Measurements from ENCODE around the gene SLC38A11.

The SLC38A11 gene

GRCh38 chr2:164917296-164917903, 37.9 kb downstream of the SLC38A11 start:
- no peak for DNase-seq (ENCODE audit: low read depth in 2 of 2)

GRCh38 chr2:164915566-164915965, 39.8 kb downstream of the SLC38A11 start:
- no peak for DNase-seq (ENCODE audit: low read depth in 2 of 2)

GRCh38 chr2:164913640-164914350, 41.5 kb downstream of the SLC38A11 start:
- DNase-seq (ENCODE audit: low read depth in 2 of 2) = no peak

- DNase-seq (ENCODE audit: low read depth in 2 of 2) = no peak
Measured at GRCh38 chr2:164913011-164913410, 42.3 kb downstream of the SLC38A11 start.

GRCh38 chr2:164911832-164912231, 43.5 kb downstream of the SLC38A11 start:
- DNase-seq (ENCODE audit: low read depth in 2 of 2) = no peak

- no peak for DNase-seq (ENCODE audit: low read depth in 2 of 2)
Measured at GRCh38 chr2:164910101-164910899, 45.0 kb downstream of the SLC38A11 start.

- DNase-seq (ENCODE audit: low read depth in 2 of 2) = no peak
Measured at GRCh38 chr2:164906947-164907346, 48.4 kb downstream of the SLC38A11 start.

GRCh38 chr2:164905307-164905706, 50.0 kb downstream of the SLC38A11 start:
- DNase-seq (ENCODE audit: low read depth in 2 of 2) = no peak

GRCh38 chr2:164903951-164904350, 51.4 kb downstream of the SLC38A11 start:
- DNase-seq (ENCODE audit: low read depth in 2 of 2) = no peak

- DNase-seq (ENCODE audit: low read depth in 2 of 2) = no peak
Measured at GRCh38 chr2:164903204-164903603, 52.1 kb downstream of the SLC38A11 start.

GRCh38 chr2:164899121-164899520, 56.2 kb downstream of the SLC38A11 start:
- no peak for DNase-seq (ENCODE audit: low read depth in 2 of 2)

- DNase-seq (ENCODE audit: low read depth in 2 of 2) = no peak
Measured at GRCh38 chr2:164898475-164898874, 56.9 kb downstream of the SLC38A11 start.

- DNase-seq (ENCODE audit: low read depth in 2 of 2) = no peak
Measured at GRCh38 chr2:164897469-164898260, 57.7 kb downstream of the SLC38A11 start.

- DNase-seq (ENCODE audit: low read depth in 2 of 2) = no peak
Measured at GRCh38 chr2:164896634-164897355, 58.5 kb downstream of the SLC38A11 start.

- DNase-seq (ENCODE audit: low read depth in 2 of 2) = no peak
Measured at GRCh38 chr2:164896226-164896625, 59.1 kb downstream of the SLC38A11 start.

- no peak for DNase-seq (ENCODE audit: low read depth in 2 of 2)
Measured at GRCh38 chr2:164891460-164891859, 63.9 kb downstream of the SLC38A11 start.

GRCh38 chr2:164890544-164890943, 64.8 kb downstream of the SLC38A11 start:
- DNase-seq (ENCODE audit: low read depth in 2 of 2) = no peak

GRCh38 chr2:164888592-164888991, 66.7 kb downstream of the SLC38A11 start:
- DNase-seq (ENCODE audit: low read depth in 2 of 2) = no peak

- DNase-seq (ENCODE audit: low read depth in 2 of 2) = no peak
Measured at GRCh38 chr2:164887434-164888144, 67.7 kb downstream of the SLC38A11 start.

GRCh38 chr2:164882276-164882675, 73.0 kb downstream of the SLC38A11 start:
- no peak for DNase-seq (ENCODE audit: low read depth in 2 of 2)

- no peak for DNase-seq (ENCODE audit: low read depth in 2 of 2)
Measured at GRCh38 chr2:164881524-164881923, 73.8 kb downstream of the SLC38A11 start.
